GM13977 (cell line): ENCODE results near the gene ADGRG2.

Experiments
- DNase-seq: peaks from one replicate; pipeline ENCODE4 v3.0.0; 2012; ENCODE audit warnings: low spot score
- in situ Hi-C: fragments of 300-500 bp; cut with MboI; formaldehyde crosslinking; loops from one replicate; pipeline ENCODE4 v1.12.0; 2022; ENCODE audit warnings: low sequenced_read_pairs, low pct_unique_long_range_greater_than_20kb, mixed read lengths, inconsistent platforms; ENCODE audit not compliant: unreplicated experiment
- TF ChIP-seq, protein P1 (sequence below): IDR thresholded peaks from 2 replicates; pipeline ENCODE4 v1.5.1; 2012; ENCODE audit warnings: mild to moderate bottlenecking, control low read depth; ENCODE audit not compliant: insufficient read depth; ENCODE audit errors: extremely low read depth, missing control alignments

The ADGRG2 gene

DNA sequence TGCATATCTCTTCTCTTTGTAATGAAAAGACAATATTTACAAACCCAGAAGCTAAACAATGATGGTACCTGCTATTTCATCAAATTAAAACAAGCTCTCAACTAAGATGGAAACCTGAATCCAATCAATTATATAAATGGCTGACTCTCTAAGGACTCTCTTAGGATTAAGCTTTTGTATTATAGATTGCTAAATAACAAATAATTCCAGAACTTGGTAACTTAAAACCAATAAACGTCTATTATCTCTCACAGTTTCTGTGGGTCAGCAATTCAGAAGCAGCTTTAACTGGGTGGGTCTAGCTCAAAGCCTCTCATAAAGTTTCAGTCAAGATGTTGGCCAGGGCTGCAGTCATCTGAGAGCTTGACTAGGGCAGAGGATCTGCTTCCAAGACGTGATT lies 150.8 kb downstream of the ADGRG2 start:
- no peak for DNase-seq
- TF ChIP-seq, protein P1, sequence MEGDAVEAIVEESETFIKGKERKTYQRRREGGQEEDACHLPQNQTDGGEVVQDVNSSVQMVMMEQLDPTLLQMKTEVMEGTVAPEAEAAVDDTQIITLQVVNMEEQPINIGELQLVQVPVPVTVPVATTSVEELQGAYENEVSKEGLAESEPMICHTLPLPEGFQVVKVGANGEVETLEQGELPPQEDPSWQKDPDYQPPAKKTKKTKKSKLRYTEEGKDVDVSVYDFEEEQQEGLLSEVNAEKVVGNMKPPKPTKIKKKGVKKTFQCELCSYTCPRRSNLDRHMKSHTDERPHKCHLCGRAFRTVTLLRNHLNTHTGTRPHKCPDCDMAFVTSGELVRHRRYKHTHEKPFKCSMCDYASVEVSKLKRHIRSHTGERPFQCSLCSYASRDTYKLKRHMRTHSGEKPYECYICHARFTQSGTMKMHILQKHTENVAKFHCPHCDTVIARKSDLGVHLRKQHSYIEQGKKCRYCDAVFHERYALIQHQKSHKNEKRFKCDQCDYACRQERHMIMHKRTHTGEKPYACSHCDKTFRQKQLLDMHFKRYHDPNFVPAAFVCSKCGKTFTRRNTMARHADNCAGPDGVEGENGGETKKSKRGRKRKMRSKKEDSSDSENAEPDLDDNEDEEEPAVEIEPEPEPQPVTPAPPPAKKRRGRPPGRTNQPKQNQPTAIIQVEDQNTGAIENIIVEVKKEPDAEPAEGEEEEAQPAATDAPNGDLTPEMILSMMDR, result no peak
- in situ Hi-C loops, result no loop called here

DNA sequence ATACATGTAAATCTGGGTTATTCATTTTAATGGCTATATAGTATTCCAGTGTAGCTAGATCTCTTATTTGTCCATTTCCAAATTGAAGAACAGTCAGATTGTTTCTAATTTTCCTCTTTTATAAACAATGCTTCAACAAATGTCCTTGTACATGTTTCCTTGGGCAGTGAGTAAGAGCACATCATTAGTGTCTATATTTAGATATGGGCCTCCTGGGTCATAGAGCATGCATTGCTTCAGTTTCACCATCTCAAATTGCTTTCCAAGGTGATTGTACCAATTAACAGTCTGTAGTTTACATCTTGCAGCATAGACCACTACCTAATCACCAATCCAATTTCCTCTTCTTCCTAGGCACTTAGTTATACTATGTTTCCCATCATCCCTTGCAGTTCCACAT lies 151.8 kb downstream of the ADGRG2 start:
- no peak for DNase-seq
- in situ Hi-C loops, result no loop called here
- TF ChIP-seq, protein P1, result no peak

DNA sequence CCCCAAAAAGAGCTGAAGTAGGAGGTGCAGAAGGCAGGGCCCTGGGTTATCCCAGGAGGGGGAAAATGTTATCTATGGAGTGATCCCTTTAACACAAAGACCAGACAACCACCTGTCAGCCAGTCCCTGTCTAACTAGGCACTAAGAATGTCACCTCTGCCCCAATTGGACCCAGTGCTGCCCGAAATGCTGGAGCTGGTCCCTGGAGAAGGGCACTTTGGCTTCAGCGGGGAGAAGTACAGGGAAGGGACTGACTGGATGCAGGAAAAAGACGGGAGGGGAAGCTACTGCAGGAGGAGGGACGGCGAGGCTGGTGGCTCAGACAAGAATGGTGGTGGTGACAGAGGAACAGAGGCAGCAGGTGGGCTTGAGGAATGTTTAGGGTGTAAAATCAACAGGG lies 155.6 kb downstream of the ADGRG2 start:
- in situ Hi-C loops, result no loop called here
- no peak for DNase-seq
- TF ChIP-seq, protein P1, result no peak

DNA sequence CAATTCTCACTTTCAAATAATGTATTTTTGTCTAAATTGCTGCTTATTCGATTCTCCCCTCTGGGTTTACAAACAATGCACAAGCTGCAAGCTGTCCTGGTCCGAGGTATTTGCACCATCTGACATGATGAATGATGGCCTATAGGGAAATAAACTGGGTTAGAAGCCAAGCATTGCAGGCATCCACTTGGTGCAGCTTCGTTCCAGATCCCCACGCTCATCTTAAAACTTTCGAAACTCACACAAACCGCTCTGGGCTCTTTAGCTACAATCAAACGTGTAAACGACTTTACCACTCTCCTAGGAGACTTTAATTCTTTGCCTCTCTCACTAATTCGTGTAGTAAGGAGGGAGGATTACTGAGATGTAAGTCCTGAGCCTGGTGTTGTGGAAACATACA lies 157.4 kb downstream of the ADGRG2 start:
- in situ Hi-C loops, result no loop called here
- TF ChIP-seq, protein P1, result no peak
- no peak for DNase-seq

DNA sequence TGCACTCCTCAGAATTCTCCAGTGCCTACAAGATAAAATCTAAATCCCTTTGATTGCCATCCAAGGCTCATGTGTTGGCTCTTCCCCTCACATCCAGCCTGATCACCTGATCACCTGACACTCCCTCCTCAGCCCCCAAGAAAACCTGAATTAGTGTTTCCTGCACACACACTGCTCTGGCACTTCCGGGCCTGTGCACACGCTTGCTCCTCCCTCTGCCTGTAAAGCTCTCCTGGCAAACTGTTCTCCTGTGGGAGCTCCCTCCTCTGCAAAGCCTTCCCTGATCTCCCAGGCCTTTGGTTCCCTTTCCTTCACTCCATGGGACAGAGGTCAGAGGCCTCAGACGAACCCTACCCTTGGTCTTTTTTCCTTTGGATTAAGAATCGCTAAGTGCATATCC lies 158.2 kb downstream of the ADGRG2 start:
- TF ChIP-seq, protein P1, result no peak
- no peak for DNase-seq
- in situ Hi-C loops, result no loop called here

DNA sequence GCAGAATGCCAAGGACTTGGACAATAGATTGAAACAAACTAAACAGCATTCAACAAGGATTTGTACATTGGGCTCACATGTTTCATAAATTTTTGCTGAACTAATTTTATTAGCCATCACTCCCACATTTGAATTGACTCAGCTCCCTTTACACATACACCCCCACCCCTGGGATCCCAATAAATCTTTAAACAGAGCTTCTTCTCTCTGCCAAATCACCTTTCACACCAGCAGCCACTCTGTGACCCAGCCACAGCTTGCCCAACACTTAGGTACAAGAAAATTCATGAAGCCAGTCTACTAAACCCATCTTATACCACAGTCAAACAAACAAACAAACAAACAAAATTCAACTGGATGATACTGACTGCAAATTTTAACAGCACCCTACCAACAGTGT lies 159.9 kb downstream of the ADGRG2 start:
- DNase-seq, result no peak
- in situ Hi-C loops, result no loop called here
- TF ChIP-seq, protein P1, result no peak

DNA sequence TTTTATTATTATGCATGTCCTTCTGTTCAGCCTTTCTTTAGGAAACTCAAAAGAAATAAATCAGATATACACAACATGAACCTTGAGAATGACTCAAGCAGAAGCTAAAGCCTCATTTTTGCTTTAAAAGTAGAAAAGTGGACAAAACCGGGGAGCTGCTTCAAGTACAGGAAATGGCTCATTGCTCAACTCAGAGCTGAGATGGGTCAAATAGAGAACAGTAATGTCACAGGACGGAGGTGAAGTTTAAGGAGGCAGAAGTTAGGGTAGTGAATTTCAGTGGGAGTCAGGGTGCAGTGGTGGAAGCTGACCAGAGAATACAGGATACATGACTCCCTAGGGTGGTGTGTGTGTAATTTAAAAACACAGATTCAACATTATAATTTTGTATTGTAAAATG lies 160.6 kb downstream of the ADGRG2 start:
- in situ Hi-C loops, result no loop called here
- no peak for DNase-seq
- TF ChIP-seq, protein P1, result no peak
